ENCODE measurements around the gene OR10H3. TPM values are rescaled to one million over a fixed set of nuclear protein-coding genes. Genes with fewer than 3 reads are reported as not detected.

Gene OR10H3
- total RNA-seq: not detected

GRCh38 chr19:15737722-15738121 lies at the start of gene OR10H3:
Gene OR10H3 (plus strand): TSS chr19:15737985. CDS start chr19:15741393, 3,408 bp downstream.
- Histone ChIP-seq H3K36me3 (no peaks in the 10 kb centered on the region), H3K27me3 (no peaks in the 10 kb centered on the region), H3K9me3 (peaks cover 14 to 22% of the 10 kb centered on the region in 2 donors), H3K4me3 (no peak within 1 kb of the TSS), H3K4me1 (no peaks in the 10 kb centered on the region), H3K27ac (no peak within 1 kb of the TSS)
- DNase-seq (ENCODE audit: low spot score in 2 of 2): no peak
- TF ChIP-seq POLR2A (IDR thresholded peaks at IDR 0.05) (no peak), CTCF (IDR thresholded peaks at IDR 0.05) (no peak), POLR2AphosphoS5 (IDR thresholded peaks at IDR 0.05) (no peak)
- intact Hi-C loops (cut with DNase I; ENCODE audit: low total_unique reads): no loop called here

- TF ChIP-seq POLR2AphosphoS5 (IDR thresholded peaks at IDR 0.05) (no peak), POLR2A (IDR thresholded peaks at IDR 0.05) (no peak), CTCF (IDR thresholded peaks at IDR 0.05) (no peak)
- intact Hi-C loops (cut with DNase I; ENCODE audit: low total_unique reads): no loop called here
- Histone ChIP-seq H3K9me3 (peaks cover 0 to 3% of the 10 kb centered on the region in 2 donors), H3K36me3 (no peaks in the 10 kb centered on the region), H3K4me3 (no peak overlapping the region), H3K27me3 (peaks cover 0 to 3% of the 10 kb centered on the region in 2 donors), H3K4me1 (no peaks in the 10 kb centered on the region), H3K27ac (no peak overlapping the region)
- DNase-seq (ENCODE audit: low spot score in 2 of 2): no peak
Observed at GRCh38 chr19:15696654-15697194, 41.1 kb upstream of the OR10H3 start.

- Histone ChIP-seq H3K27ac (no peak overlapping the region), H3K4me1 (peaks cover 0 to 7% of the 10 kb centered on the region in 2 donors), H3K27me3 (peaks cover 0 to 3% of the 10 kb centered on the region in 2 donors), H3K4me3 (no peak overlapping the region), H3K36me3 (no peaks in the 10 kb centered on the region), H3K9me3 (peaks cover 0 to 3% of the 10 kb centered on the region in 2 donors)
- DNase-seq (ENCODE audit: low spot score in 2 of 2): no peak
- TF ChIP-seq CTCF (IDR thresholded peaks at IDR 0.05) (no peak), POLR2AphosphoS5 (IDR thresholded peaks at IDR 0.05) (no peak), POLR2A (IDR thresholded peaks at IDR 0.05) (no peak)
- intact Hi-C loops (cut with DNase I; ENCODE audit: low total_unique reads): no loop called here
Observed at GRCh38 chr19:15701757-15702533, 35.8 kb upstream of the OR10H3 start.

- Histone ChIP-seq H3K27me3 (peaks cover 0 to 3% of the 10 kb centered on the region in 2 donors), H3K27ac (no peak overlapping the region), H3K36me3 (no peaks in the 10 kb centered on the region), H3K9me3 (peaks cover 0 to 3% of the 10 kb centered on the region in 2 donors), H3K4me3 (no peak overlapping the region), H3K4me1 (peaks cover 0 to 7% of the 10 kb centered on the region in 2 donors)
- DNase-seq (ENCODE audit: low spot score in 2 of 2): peak; percentile 65 to 69
- intact Hi-C loops (cut with DNase I; ENCODE audit: low total_unique reads): no loop called here
- no peak for TF ChIP-seq POLR2A (IDR thresholded peaks at IDR 0.05)
- TF ChIP-seq POLR2AphosphoS5 (IDR thresholded peaks at IDR 0.05): no peak
- no peak for TF ChIP-seq CTCF (IDR thresholded peaks at IDR 0.05)
Observed at GRCh38 chr19:15702534-15702930, 35.3 kb upstream of the OR10H3 start.

GRCh38 chr19:15714638-15715037 lies 23.1 kb upstream of the OR10H3 start:
- no peaks in the 10 kb centered on the region for H3K36me3 ChIP-seq
- H3K27ac ChIP-seq: no peak overlapping the region
- H3K4me1 ChIP-seq: no peaks in the 10 kb centered on the region
- intact Hi-C loops (cut with DNase I; ENCODE audit: low total_unique reads): no loop called here
- no peak overlapping the region for H3K4me3 ChIP-seq
- no peak for DNase-seq (ENCODE audit: low spot score in 2 of 2)
- peaks cover 0 to 18% of the 10 kb centered on the region in 2 donors for H3K27me3 ChIP-seq
- TF ChIP-seq CTCF (IDR thresholded peaks at IDR 0.05) (no peak), POLR2AphosphoS5 (IDR thresholded peaks at IDR 0.05) (no peak), POLR2A (IDR thresholded peaks at IDR 0.05) (no peak)
- no peaks in the 10 kb centered on the region for H3K9me3 ChIP-seq

Measured in breast epithelium (tissue), 4 donors.